ENCODE data around the gene FAM118B. TPM values are rescaled to one million over a fixed set of nuclear protein-coding genes. Genes with fewer than 3 reads are reported as not detected.

Gene FAM118B
- total and polyA plus RNA-seq, 2 of the 4 experiments (the other 2 are of a cell fraction) = 20.0 to 27.2 TPM

DNA sequence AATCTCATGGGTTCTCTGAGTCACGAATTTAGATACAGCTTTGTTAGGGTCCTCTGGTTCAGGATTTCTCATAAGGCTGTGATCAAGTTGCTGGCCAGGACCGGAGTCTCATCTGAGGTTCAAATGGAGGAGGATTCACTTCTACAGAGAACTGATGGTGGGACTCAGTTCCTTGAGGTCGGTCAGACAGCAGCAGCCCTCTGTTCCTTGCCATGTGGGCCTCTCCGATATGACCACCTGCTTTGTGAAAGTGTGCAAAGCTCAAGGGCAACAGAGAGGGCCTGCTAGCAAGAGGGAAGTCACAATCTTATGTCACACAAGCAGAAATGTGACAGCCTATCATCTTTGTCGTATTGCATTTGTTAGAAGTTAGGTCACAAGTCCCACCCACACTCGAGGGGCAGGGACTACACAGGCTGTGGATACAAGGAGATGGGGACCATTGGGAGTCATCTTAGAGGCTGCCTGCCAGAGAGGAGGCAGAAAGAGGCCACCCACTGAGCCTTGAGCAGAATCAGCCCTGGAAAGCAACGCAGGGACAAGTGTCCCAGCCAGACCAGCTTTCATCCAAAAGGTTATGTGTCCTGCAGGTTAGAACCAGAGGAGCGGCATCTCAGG lies 34.6 kb upstream of the FAM118B start:
- Histone ChIP-seq H3K9me1 (ENCODE audit: insufficient read depth, low read length) (no peaks in the 10 kb centered on the region; the same call in 1 of the 2 replicates), H4K91ac (ENCODE audit: insufficient read depth, low read depth, low read length) (no peak overlapping the region), H3K4me2 (ENCODE audit: low read depth, low read length) (no peak overlapping the region), H3K56ac (ENCODE audit: extremely low read depth, insufficient read depth, low read length) (no peak overlapping the region), H3K36me3 (ENCODE audit: control insufficient read depth, insufficient read depth, low read length) (no peaks in the 10 kb centered on the region), H4K20me1 (ENCODE audit: insufficient read depth, low read length) (no peaks in the 10 kb centered on the region), H3K79me1 (ENCODE audit: low read depth in 1 of 2, low read length in 2 of 2) (no peaks in the 10 kb centered on the region), H2AFZ (replicated peaks; ENCODE audit: low read length, poor library complexity) (no peak overlapping the region), H3K23ac (ENCODE audit: low read depth, low read length) (no peak overlapping the region), H2BK5ac (ENCODE audit: low read depth, low read length, poor library complexity, severe bottlenecking) (no peak overlapping the region), H3K27me3 (ENCODE audit: control insufficient read depth, insufficient read depth, low read length) (peaks cover 34% of the 10 kb centered on the region), H2BK120ac (ENCODE audit: low read depth, low read length) (no peak overlapping the region), H3K4me3 (ENCODE audit: insufficient read depth, low read depth, low read length) (no peak overlapping the region), H3K18ac (ENCODE audit: low read depth, low read length) (no peak overlapping the region), H3K9ac (ENCODE audit: low read depth, low read length) (no peak overlapping the region), H2AK9ac (replicated peaks; ENCODE audit: low read depth, low read length, poor library complexity) (no peak overlapping the region), H3K27ac (ENCODE audit: insufficient read depth, low read length) (no peak overlapping the region), H2AK5ac (ENCODE audit: low read depth, low read length) (no peak overlapping the region), H2BK15ac (ENCODE audit: low read depth, low read length) (no peak overlapping the region), H3K9me3 (ENCODE audit: control insufficient read depth, insufficient read depth, low read length) (peaks cover 2% of the 10 kb centered on the region; the same call in 1 of the 2 replicates), H3K14ac (replicated peaks; ENCODE audit: low read depth, low read length) (no peak overlapping the region), H4K8ac (ENCODE audit: low read depth in 2 of 2, low read length in 2 of 2) (no peak overlapping the region), H2BK20ac (ENCODE audit: low read depth, low read length) (no peak overlapping the region), H4K5ac (ENCODE audit: low read depth, low read length) (no peak overlapping the region), H3K4me1 (ENCODE audit: control insufficient read depth, insufficient read depth, low read length) (peaks cover 2% of the 10 kb centered on the region; the same call in 1 of the 2 replicates), H3K4ac (ENCODE audit: low read depth, low read length) (no peak overlapping the region)
- WGBS, 2 experiments (ENCODE audit: extremely low coverage in 2 of 2, insufficient read length in 1 of 2) = 86% methylated on average over 3 of the region's 8 CpGs; no CpG with 5 or more reads in 1 of the 2 experiments
- DNase-seq (no peak), ATAC-seq (ENCODE audit: low read depth) (no peak)
- in situ Hi-C loops (cut with MboI; ENCODE audit: low sequenced_read_pairs) (no loop called here), dilution Hi-C loops (cut with HindIII; ENCODE audit: low sequenced_read_pairs, unreplicated experiment) (no loop called here), intact Hi-C loops (cut with micrococcal nuclease) (no loop called here)
- POLR2A ChIA-PET (ENCODE audit: unreplicated experiment) = no interaction called here
- no TSS peak for BruUV-seq (replicated peaks)
- CTCF ChIA-PET = no interaction called here
- no peak for TF ChIP-seq FOS (IDR thresholded peaks at IDR 0.05; ENCODE audit: low read depth, low read length)
- no peak for TF ChIP-seq BHLHE40 (IDR thresholded peaks at IDR 0.05; ENCODE audit: low read depth, low read length)
- no peak for TF ChIP-seq MAZ (IDR thresholded peaks at IDR 0.05; ENCODE audit: borderline replicate concordance, low read depth, low read length)
